Activated gamma-delta T cell treated with anti-CD3 and anti-CD28 coated beads, Interleukin-2, amount 50 U/mL, for 16 hours (primary cell): Measurements from ENCODE around the gene TES.
"Not testable (repeated sequence)": the region's sequence is repeated elsewhere in the genome, so short reads cannot be mapped to it uniquely, and the experiment has no call there.

ENCODE experiments used
- DNase-seq: peaks from one replicate; pipeline ENCODE4 v3.0.0-alpha.2; 2020; ENCODE audit warnings: low read depth

Gene TES

DNA sequence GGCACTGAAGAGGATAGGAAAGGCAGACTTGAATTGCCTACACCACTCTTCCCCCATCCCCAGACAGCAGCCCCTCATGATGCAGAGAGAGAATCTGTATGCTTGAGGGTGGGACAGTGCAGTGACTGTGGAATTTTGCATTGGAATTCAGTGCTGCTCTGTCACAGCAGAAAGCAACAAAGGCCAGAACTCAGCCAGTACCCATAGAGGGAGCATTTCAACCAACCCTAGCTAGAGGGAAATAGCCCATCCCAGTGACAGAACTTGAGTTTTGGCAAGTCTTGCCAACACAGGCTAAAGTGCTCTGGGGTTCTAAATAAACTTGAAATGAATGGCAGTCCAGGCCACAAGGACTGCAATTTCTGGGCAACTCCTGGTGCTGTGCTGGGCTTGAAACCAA lies 80.4 kb downstream of the TES start:
- DNase-seq: no peak

DNA sequence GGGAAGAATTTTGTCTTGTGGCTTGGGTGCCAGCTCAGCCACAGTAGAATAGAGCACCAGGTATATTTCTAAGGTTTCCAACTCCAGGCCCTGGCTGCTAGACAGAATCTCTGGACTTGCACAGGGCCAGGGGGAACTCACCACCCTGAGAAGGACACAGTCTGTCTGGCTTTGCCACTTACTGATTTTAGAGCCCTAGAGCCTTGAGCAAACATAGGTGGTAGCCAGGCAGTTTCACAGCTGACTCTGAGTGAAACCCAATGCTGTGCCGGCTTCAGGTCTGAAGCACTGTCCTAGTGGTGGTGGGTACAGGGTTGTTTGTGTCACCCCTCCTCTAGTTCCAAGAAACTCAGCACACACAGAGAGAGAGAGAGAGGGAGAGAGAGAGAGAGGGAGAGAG lies 81.6 kb downstream of the TES start:
- DNase-seq: no peak

DNA sequence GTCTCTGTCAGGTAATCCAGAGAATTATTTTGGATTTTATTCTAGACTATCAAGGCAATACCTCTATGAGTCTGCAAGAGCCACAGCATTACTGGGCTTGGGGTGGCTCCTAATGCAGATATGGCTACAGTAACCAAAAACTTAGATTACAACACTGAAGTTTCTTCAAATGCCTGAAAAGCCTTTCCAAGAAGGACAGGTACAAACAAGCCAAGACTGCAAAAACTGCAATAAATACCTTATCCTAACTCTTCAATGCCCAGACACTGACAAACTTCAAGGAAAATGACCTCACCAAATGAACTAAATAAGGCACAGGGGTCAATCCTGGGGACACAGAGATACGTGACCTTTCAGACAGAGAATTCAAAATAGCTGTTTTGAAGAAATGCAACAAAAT lies 82.0 kb downstream of the TES start:
- DNase-seq: no peak

DNA sequence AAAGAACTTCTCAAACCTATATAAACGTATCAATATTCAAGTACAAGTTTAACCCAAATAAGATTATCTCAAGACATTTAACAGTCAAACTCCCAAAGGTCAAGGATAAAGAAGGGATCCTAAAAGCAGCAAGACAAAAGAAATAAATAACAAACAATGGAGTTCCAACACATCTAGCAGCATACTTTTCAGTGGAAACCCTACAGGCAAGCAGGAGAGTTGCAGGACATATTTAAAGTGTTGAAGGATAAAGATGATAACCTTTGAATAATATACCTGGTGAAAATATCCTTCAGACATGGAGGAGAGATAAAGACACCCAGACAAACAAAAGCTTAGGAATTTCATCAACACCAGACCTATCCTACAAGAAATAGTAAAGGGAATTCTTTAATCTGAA lies 82.8 kb downstream of the TES start:
- no peak for DNase-seq

DNA sequence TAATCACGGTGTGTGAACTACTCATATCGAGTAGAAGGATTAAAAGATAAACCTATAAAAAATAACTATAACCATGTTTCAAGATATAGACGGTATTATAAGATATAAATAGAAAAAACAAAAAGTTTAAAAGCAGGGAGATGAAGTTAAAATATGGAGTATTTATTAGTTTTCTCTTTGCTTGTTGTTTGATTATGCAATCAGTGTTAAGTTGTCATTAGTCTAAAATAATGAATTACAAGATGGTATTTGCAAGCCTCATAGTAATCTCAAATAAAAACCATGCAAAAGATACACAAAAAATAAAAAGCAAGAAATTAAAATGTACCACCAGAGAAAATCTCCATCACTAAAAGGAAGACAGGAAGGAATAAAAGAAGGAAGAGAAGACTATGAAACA lies 83.3 kb downstream of the TES start:
- DNase-seq: no peak

DNA sequence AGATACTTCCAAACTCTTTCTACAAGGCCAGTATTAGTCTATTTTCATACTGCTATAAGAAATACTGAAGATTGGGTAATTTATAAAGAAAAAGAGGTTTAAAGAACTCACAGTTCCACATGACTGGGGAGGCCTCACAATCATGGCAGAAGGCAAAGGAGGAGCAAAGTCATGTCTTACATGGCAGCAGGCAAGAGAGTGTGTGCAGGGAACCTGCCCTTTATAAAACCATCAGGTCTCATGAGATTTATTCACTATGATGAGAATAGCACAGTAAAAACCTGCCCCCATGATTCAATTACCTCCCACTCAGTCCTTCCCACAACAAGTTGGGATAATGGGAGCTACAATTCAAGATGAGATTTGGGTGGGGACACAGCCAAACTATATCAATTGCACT lies 85.6 kb downstream of the TES start:
- DNase-seq: not testable (repeated sequence)

DNA sequence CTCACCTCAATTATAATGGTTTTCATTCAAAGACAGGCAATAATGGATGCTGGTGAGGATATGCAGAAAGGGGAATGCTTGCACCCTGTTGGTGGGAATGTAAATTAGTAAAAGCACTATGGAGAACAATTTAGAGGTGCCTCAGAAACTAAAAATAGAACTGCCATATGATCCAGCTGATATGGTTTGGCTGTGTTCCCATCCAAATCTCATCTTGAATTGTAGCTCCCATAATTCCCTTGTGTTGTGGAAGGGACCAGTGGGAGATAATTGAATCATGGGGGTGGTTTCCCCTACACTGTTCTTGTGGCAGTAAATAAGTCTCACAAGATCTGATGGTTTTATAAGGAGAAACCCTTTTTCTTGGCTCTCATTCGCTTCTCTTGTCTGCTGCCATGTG lies 87.7 kb downstream of the TES start:
- DNase-seq: no peak

DNA sequence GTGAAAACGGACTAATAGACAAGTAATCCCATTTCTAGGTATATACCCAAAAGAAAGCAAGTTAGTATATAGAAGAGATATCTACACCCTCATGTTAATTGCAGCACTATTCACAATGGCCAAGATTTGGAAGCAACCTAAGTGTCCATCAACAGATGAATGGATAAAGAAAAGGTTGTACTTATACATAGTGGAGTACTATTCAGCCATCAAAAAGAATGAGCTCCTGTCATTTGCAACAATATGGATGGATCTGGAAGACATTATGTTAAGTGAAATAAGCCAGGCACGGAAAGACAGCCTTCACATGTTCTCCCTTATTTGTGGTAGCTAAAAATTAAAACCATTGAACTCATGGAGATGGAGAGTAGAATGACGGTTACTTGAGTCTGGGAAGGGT lies 88.2 kb downstream of the TES start:
- no peak for DNase-seq

DNA sequence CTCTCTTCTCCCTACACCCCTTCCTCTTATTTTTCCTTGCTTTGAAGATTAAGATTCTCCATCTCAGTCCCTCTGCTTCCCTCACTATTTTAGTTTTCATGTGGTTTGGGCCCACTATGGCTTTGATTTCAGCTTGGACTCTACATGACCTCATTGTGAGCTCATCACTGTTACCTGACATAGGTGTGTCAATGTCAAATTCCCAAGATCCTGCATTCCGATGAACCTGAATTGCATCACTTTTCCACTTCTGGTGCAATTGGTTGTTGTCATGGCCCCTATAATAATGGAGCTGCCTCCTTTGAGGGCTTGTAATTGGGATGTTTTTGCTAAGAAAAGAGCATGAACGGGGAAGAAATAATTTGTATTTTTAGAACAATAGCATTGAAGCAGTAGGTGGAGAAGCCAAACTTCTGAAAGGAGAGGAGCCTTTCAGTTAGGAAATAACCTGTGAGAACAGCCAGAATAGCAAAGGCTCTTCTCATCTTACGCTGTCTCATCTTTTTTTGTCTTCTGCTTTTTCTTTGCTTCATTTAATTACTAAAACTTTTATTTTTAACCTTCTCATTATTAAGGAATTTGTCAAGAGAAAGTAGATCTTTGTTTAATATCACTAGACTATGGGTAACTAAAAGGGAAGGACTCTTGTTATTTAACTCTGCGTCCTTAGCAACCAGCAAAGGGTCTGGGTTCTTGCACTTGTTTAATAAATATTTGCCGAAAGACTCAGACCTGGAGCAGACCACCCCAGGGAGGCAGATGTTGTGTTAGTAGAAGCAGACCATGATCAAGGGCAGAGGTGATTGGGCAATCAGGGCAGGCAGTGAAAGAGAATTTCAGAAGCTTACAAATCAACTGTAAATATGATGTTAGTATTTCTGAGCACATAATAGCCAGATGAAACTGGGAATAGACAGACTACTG lies 95.4 kb downstream of the TES start:
- DNase-seq: no peak

DNA sequence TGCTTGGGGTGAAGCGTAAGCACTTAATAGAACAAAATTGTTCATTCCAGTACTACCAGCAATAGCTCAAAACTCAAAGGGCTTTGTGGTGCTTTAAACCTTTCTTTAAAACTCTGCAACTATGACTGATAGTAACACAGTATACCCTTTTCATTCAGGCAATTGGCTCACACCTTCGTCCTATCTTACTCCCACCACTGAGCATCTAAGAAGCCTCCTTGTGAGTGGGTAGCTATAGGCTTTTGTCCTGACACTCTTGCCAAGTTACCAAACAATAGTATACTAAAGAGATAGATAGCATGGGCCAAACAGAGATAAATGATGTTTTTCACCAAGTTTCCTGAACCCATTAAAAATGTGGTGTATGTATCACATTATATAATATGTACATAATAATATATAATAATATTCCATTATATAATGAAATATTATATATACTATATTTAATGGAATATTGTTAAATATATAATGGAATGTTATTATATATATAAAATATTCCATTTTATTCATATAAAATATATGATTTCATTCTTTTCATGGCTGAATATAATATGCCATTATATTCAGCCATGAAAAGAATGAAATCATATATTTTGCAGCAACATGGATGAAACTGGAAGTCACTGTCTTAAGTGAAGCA lies 96.2 kb downstream of the TES start:
- no peak for DNase-seq

DNA sequence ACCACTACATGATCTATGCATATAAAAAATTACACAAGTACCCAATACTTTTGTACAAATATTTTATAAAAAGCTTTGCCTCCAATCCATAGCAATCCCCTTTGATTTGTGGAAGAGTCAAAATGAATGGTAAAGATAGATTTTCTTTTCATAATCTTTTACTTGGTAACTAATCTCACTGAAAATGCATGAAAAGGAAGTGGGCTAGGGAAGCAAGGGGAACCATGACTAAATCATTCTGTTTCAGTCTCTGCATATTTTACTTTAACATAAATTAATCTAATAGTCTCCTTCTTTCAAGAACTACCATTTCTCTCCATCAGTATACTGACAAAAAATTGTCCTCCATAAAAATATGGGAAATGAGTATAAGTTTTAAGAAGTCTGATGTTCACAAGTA lies 96.9 kb downstream of the TES start:
- no peak for DNase-seq
